ENCODE measurements around the gene PLAAT1. TPM values are rescaled to one million over a fixed set of nuclear protein-coding genes. Genes with fewer than 3 reads are reported as not detected.

PLAAT1 gene
- total RNA-seq, 1 experiment from 2014 or later, result 1.0 TPM

DNA sequence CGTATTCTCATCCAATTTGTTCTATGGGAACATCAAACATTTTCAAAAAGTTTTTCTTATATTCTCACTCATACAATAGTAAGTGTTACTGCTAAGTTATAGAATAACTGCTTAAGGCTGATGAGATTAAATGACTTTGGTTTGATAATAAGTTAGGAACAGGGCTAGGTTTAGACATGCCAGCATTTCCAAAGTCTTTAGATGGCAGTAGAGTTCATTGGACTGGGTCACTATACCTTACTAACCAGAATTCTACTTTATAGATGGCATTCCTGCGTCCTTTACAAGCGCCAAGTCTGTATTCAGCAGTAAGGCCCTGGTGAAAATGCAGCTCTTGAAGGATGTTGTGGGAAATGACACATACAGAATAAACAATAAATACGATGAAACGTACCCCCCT is 21.7 kb downstream of the PLAAT1 start:
- H3K9me3 Mint-ChIP-seq (ENCODE audit: unreplicated experiment), result no peaks in the 10 kb centered on the region
- H3K27ac Mint-ChIP-seq (ENCODE audit: low read depth, unreplicated experiment), result no peak overlapping the region
- ChIA-PET POLR2A (interaction anchor here (0.7 kb wide), 1 partner anchor 62 kb away, joined by 3 read pairs; no protein-coding TSS in a partner anchor), CTCF (interaction anchor here (0.6 kb wide), 1 partner anchor 397 kb away, joined by 3 read pairs; no protein-coding TSS in a partner anchor)
- no peaks in the 10 kb centered on the region for H3K4me1 Mint-ChIP-seq (ENCODE audit: insufficient read depth, unreplicated experiment)
- no TSS peak for BruUV-seq (replicated peaks)
- H3K4me3 Mint-ChIP-seq (ENCODE audit: unreplicated experiment), result no peak overlapping the region
- no peak for DNase-seq (ENCODE audit: unreplicated experiment)
- TF ChIP-seq, protein P1, sequence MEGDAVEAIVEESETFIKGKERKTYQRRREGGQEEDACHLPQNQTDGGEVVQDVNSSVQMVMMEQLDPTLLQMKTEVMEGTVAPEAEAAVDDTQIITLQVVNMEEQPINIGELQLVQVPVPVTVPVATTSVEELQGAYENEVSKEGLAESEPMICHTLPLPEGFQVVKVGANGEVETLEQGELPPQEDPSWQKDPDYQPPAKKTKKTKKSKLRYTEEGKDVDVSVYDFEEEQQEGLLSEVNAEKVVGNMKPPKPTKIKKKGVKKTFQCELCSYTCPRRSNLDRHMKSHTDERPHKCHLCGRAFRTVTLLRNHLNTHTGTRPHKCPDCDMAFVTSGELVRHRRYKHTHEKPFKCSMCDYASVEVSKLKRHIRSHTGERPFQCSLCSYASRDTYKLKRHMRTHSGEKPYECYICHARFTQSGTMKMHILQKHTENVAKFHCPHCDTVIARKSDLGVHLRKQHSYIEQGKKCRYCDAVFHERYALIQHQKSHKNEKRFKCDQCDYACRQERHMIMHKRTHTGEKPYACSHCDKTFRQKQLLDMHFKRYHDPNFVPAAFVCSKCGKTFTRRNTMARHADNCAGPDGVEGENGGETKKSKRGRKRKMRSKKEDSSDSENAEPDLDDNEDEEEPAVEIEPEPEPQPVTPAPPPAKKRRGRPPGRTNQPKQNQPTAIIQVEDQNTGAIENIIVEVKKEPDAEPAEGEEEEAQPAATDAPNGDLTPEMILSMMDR (IDR thresholded peaks at IDR 0.05; ENCODE audit: unreplicated experiment), result no peak
- H3K27me3 Mint-ChIP-seq (ENCODE audit: insufficient read depth, unreplicated experiment), result peaks cover 16% of the 10 kb centered on the region
- intact Hi-C loops (cut with micrococcal nuclease), result no loop called here
- H3K36me3 Mint-ChIP-seq (ENCODE audit: insufficient read depth, unreplicated experiment), result no peaks in the 10 kb centered on the region

DNA sequence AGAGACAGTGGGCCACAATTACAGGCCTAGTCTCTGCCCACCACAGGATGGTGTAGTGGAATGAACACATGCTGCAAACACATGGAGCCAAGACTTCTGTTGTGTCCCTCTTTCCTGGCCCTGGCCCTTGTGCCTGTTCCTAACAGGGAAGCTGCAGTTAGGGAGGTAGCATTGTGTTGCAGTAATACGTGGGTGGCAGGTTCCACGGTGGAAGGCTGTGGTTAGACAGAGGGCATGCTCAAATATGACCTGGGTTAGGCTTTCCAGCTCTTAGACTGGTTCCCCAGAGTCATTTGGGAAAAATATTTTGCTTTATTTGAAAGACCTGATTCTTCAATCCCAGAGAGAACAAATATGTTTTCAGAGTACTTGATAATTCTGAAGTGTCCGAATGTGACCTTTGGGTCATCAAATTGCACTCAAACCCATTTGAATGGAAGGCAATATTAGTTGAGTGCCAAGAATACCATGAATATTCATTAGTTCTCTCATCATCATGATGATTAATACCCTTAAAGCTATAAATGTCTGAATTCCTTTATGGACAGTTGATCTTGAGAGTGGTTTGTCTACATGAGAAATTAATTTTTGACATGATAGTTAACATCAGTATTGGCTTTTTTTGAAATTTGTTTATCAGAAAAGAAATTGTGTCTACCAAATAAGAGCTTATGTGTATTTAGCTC is 28.5 kb downstream of the PLAAT1 start:
- Mint-ChIP-seq H3K27me3 (ENCODE audit: insufficient read depth, unreplicated experiment) (no peaks in the 10 kb centered on the region), H3K9me3 (ENCODE audit: unreplicated experiment) (no peaks in the 10 kb centered on the region), H3K36me3 (ENCODE audit: insufficient read depth, unreplicated experiment) (no peaks in the 10 kb centered on the region), H3K4me3 (ENCODE audit: unreplicated experiment) (no peak overlapping the region), H3K4me1 (ENCODE audit: insufficient read depth, unreplicated experiment) (no peaks in the 10 kb centered on the region), H3K27ac (ENCODE audit: low read depth, unreplicated experiment) (no peak overlapping the region)
- no TSS peak for BruUV-seq (replicated peaks)
- POLR2A ChIA-PET, result no interaction called here
- CTCF ChIA-PET, result no interaction called here
- TF ChIP-seq, protein P1 (IDR thresholded peaks at IDR 0.05; ENCODE audit: unreplicated experiment), result no peak
- DNase-seq (ENCODE audit: unreplicated experiment), result no peak
- intact Hi-C loops (cut with micrococcal nuclease), result no loop called here

DNA sequence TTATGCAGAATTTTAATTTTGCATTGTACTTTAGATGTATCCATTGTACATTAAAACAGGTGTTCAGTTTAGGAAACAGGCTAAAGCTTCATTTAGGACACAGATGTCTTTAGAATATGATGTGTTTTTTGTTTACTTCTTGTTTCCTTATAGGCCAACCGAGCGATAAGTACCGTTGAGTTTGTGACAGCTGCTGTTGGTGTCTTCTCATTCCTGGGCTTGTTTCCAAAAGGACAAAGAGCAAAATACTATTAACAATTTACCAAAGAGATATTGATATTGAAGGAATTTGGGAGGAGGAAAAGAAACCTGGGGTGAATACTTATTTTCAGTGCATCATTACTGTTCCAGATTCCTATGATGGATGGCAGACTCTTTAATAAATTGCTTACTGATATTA is 29.4 kb downstream of the PLAAT1 start:
- Mint-ChIP-seq H3K4me1 (ENCODE audit: insufficient read depth, unreplicated experiment) (no peaks in the 10 kb centered on the region), H3K9me3 (ENCODE audit: unreplicated experiment) (no peaks in the 10 kb centered on the region), H3K27ac (ENCODE audit: low read depth, unreplicated experiment) (no peak overlapping the region), H3K36me3 (ENCODE audit: insufficient read depth, unreplicated experiment) (no peaks in the 10 kb centered on the region), H3K4me3 (ENCODE audit: unreplicated experiment) (no peak overlapping the region), H3K27me3 (ENCODE audit: insufficient read depth, unreplicated experiment) (no peaks in the 10 kb centered on the region)
- intact Hi-C loops (cut with micrococcal nuclease), result no loop called here
- ChIA-PET CTCF (interaction anchor here (0.5 to 0.6 kb wide), 2 partner anchors 11 to 1107 kb away, joined by 3 read pairs; no protein-coding TSS in a partner anchor), POLR2A (no interaction called here)
- no peak for DNase-seq (ENCODE audit: unreplicated experiment)
- TF ChIP-seq, protein P1 (IDR thresholded peaks at IDR 0.05; ENCODE audit: unreplicated experiment), result no peak
- BruUV-seq (replicated peaks), result no TSS peak

DNA sequence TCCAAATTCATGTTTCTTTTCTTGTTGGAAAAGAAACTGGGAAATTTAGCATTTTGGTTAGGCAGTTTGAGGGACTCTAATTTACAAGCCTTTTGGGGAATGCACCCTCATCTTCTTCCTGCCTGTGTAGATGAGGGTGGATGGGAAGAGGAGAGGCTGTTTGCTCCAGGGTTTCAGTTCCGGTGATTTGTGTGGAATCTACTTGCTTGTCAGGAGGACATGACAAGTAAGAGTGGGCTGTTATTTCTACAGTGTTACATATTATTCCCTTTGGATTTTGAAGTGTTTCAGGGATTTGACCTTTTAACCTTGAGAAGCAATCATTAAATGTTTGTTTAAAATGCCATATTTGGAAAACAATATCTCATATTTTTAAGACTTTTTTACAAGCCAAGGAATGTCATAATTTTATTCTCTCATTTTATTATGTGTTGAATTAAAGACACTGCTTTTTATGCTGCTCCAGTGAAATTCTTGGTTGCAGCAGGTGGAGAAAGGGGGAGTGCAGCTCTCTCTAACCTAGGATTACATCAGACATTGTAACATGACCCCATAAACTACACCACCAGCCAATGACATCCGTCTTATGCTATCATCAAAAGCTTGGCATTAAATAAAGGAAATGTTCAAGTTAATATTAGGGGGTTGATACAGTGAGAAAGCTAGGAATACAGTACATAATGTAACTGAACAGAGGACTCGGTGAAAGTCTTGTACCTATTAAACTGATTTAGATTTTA is 30.2 kb downstream of the PLAAT1 start:
- Mint-ChIP-seq H3K27ac (ENCODE audit: low read depth, unreplicated experiment) (no peak overlapping the region), H3K27me3 (ENCODE audit: insufficient read depth, unreplicated experiment) (no peaks in the 10 kb centered on the region), H3K4me1 (ENCODE audit: insufficient read depth, unreplicated experiment) (no peaks in the 10 kb centered on the region), H3K4me3 (ENCODE audit: unreplicated experiment) (no peak overlapping the region), H3K9me3 (ENCODE audit: unreplicated experiment) (no peaks in the 10 kb centered on the region), H3K36me3 (ENCODE audit: insufficient read depth, unreplicated experiment) (no peaks in the 10 kb centered on the region)
- DNase-seq (ENCODE audit: unreplicated experiment), result no peak
- TF ChIP-seq, protein P1 (IDR thresholded peaks at IDR 0.05; ENCODE audit: unreplicated experiment), result no peak
- intact Hi-C loops (cut with micrococcal nuclease), result no loop called here
- BruUV-seq (replicated peaks), result no TSS peak
- ChIA-PET POLR2A (no interaction called here), CTCF (interaction anchor here (0.6 kb wide), 1 partner anchor 134 kb away, joined by 3 read pairs; no protein-coding TSS in a partner anchor)

Data from MCF 10A (cell line).